Esophagus muscularis mucosa (tissue), 4 donors: ENCODE measurements around the gene PCED1B. TPM values are rescaled to one million over a fixed set of nuclear protein-coding genes. Genes with fewer than 3 reads are reported as not detected.

Experiments used
- DNase-seq: peaks from one replicate; pipeline ENCODE4 v3.0.0-alpha.2; 2017; ENCODE audit errors: extremely low spot score
- H3K27ac ChIP-seq, 4 donors: fragments of 200-600 bp; sonication (generic); replicated peaks in 1 of 4; 1 replicate in 3 of 4; 2 replicates in 1 of 4; pipeline ENCODE4 v1.5.1; 2016 to 2019; ENCODE audit warnings: mild to moderate bottlenecking in 1 of 4
- H3K27me3 ChIP-seq, 4 donors: fragments of 200-600 bp; sonication (generic); one replicate each; pipeline versions ENCODE4 v1.5.1 to v1.6.0; 2016 to 2019
- H3K36me3 ChIP-seq, 4 donors: fragments of 200-600 bp; sonication (generic); one replicate each; pipeline ENCODE4 v1.5.1; 2016 to 2019
- H3K4me1 ChIP-seq, 4 donors: fragments of 200-600 bp; sonication (generic); one replicate each; pipeline ENCODE4 v1.5.1; 2016 to 2019
- H3K4me3 ChIP-seq, 4 donors: fragments of 200-600 bp; sonication (generic); 1 replicate in 2 of 4; 2 replicates in 2 of 4; pipeline ENCODE4 v1.5.1; 2016 to 2019; ENCODE audit warnings: mild to moderate bottlenecking in 4 of 4, moderate library complexity in 1 of 4
- H3K9me3 ChIP-seq, 4 donors: fragments of 200-600 bp; sonication (generic); 1 replicate in 3 of 4; 2 replicates in 1 of 4; pipeline ENCODE4 v1.5.1; 2016 to 2019
- CTCF ChIP-seq, 3 experiments: fragments of 200-600 bp in 2 of 3; fragments of 450-650 bp in 1 of 3; sonication (generic) in 2 of 3; IDR thresholded peaks; one replicate each; pipeline ENCODE4 v1.5.1; 2017 to 2019; ENCODE audit warnings: antibody characterized with exemption in 3 of 3, mild to moderate bottlenecking in 2 of 3, moderate library complexity in 1 of 3
- EP300 ChIP-seq: sonication (generic); formaldehyde crosslinking; IDR thresholded peaks from one replicate; pipeline ENCODE4 v1.6.1; 2017; ENCODE audit warnings: antibody characterized with exemption
- POLR2A ChIP-seq: fragments of 450-650 bp; IDR thresholded peaks from one replicate; pipeline ENCODE4 v1.6.1; 2017; ENCODE audit warnings: antibody characterized with exemption, moderate library complexity, mild to moderate bottlenecking, low read depth
- POLR2AphosphoS5 ChIP-seq, 2 donors: sonication (generic); formaldehyde crosslinking; IDR thresholded peaks; one replicate each; pipeline ENCODE4 v1.6.1; 2017; ENCODE audit warnings: antibody characterized with exemption in 2 of 2
- WGBS: methylation state at CpG from one replicate; pipeline ENCODE4 v1.1.5; 2018; 5-methylcytosine and 5-hydroxymethylcytosine counted together
- intact Hi-C: fragments of 100-400 bp; cut with DNase I; formaldehyde crosslinking; loops from one replicate; pipeline ENCODE4 v1.15.1; 2023
- total RNA-seq, 4 donors: library from RNA; depleted of rRNA; stranded (reverse); fragments of >200 nt; gene quantifications; one replicate each; pipeline versions ENCODE4 v1.1.0 to v1.2.1, GENCODE V29; 2016

The PCED1B gene
- total RNA-seq, 4 donors from 2014 or later: 0.92 to 2.1 (median 1.1) TPM

DNA sequence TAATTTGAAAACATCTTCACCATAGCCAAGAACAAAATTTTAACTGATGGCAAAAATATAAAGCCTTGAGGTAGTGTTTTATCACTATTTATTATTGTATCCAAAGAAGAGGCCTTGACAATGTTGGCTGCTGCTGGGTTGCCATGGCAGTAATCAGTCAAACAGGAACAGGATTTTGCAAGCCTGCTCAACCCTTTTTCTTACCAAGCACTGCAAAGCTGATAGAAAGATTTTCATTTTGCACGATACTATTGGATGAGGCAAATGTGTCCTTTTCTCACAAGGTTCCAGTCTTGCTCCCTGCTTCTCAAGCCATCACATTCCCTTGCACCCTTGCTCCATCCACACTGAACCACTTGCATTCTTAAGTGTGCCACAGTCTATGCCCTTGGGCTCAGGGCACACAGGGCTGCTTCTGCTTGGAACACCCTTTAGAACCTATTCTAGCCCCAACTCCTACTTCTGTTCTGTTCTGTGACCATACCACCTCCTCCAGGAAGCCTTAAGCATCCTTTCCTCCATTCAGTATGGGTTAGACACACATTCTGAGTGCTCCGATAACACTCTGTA lies 76.8 kb downstream of the PCED1B start:
- Histone ChIP-seq H3K27ac (peak overlapping the region in 3 of 4 donors; percentile 11 to 53 (median 40)), H3K4me1 (peaks cover 0 to 18% (median 15%) of the 10 kb centered on the region in 4 donors), H3K27me3 (no peaks in the 10 kb centered on the region), H3K4me3 (no peak overlapping the region), H3K36me3 (no peaks in the 10 kb centered on the region), H3K9me3 (no peaks in the 10 kb centered on the region)
- DNase-seq: no peak
- TF ChIP-seq POLR2AphosphoS5 (IDR thresholded peaks at IDR 0.05) (no peak), POLR2A (no peak), CTCF (IDR thresholded peaks at IDR 0.05) (no peak), EP300 (no peak)
- WGBS: 55% methylated on average over 2 of the region's 2 CpGs
- intact Hi-C loops: no loop called here

DNA sequence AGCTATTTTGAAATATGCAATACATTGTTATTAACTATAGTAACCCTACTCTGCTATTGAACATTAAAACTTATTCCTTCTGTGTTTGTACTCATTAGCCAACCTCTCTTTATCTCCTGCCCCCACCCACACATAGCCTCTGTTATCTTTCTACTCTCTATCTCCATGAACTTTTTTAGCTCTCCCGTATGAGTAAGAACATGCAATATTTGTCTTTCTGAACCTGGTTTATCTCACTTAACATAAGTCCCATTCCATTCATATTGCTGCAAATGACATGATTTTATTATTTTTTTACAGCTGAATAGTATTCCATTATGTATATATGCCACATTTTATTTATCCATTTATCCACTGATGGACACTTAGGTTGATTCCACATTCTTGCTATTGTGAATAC lies 79.4 kb downstream of the PCED1B start:
- H3K27ac ChIP-seq: no peak overlapping the region
- H3K4me3 ChIP-seq: no peak overlapping the region
- WGBS: 79% methylated on average over 1 of the region's 1 CpG
- H3K27me3 ChIP-seq: no peaks in the 10 kb centered on the region
- peaks cover 0 to 18% (median 15%) of the 10 kb centered on the region in 4 donors for H3K4me1 ChIP-seq
- intact Hi-C loops: no loop called here
- TF ChIP-seq POLR2A: no peak
- TF ChIP-seq POLR2AphosphoS5 (IDR thresholded peaks at IDR 0.05): no peak
- TF ChIP-seq CTCF (IDR thresholded peaks at IDR 0.05): no peak
- TF ChIP-seq EP300: no peak
- DNase-seq: no peak
- H3K36me3 ChIP-seq: no peaks in the 10 kb centered on the region
- peaks cover 0 to 8% (median 0%) of the 10 kb centered on the region in 4 donors for H3K9me3 ChIP-seq

DNA sequence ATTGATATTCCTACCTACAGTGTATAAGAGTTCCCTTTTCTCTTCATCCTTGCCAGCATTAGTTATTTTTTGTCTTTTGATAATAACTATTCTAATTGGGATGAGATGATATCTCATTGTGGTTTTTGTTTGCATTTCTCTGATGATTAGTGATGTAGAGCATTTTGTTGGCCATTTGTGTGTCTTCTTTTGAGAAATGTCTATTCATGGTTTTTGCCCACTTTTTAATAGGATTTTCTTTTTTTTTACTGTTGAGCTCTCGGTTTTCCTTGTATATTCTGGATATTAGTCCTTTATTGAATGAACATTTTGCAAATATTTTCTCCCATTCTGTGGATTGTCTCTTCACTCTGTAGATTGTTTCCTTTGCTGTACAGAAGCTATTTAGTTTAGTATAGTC lies 79.9 kb downstream of the PCED1B start:
- intact Hi-C loops: no loop called here
- Histone ChIP-seq H3K9me3 (peaks cover 0 to 8% (median 0%) of the 10 kb centered on the region in 4 donors), H3K4me1 (peaks cover 0 to 18% (median 15%) of the 10 kb centered on the region in 4 donors), H3K36me3 (no peaks in the 10 kb centered on the region), H3K27ac (no peak overlapping the region), H3K27me3 (no peaks in the 10 kb centered on the region), H3K4me3 (no peak overlapping the region)
- TF ChIP-seq EP300 (no peak), POLR2A (no peak), CTCF (IDR thresholded peaks at IDR 0.05) (no peak), POLR2AphosphoS5 (IDR thresholded peaks at IDR 0.05) (no peak)
- WGBS: 96% methylated on average over 1 of the region's 1 CpG
- DNase-seq: no peak

- Histone ChIP-seq H3K27me3 (no peaks in the 10 kb centered on the region), H3K4me3 (no peak overlapping the region), H3K4me1 (peaks cover 0 to 11% (median 11%) of the 10 kb centered on the region in 4 donors), H3K27ac (no peak overlapping the region), H3K9me3 (peaks cover 0 to 8% (median 0%) of the 10 kb centered on the region in 4 donors), H3K36me3 (no peaks in the 10 kb centered on the region)
- TF ChIP-seq POLR2AphosphoS5 (IDR thresholded peaks at IDR 0.05) (no peak), POLR2A (no peak), CTCF (IDR thresholded peaks at IDR 0.05) (no peak), EP300 (no peak)
- 79% methylated on average over 2 of the region's 2 CpGs for WGBS
- no peak for DNase-seq
- intact Hi-C loops: no loop called here
Measured at GRCh38 chr12:47160316-47161244, 81.2 kb downstream of the PCED1B start.
